MG63 (cell line): ENCODE measurements around the gene SYNGR1. TPM values are rescaled to one million over a fixed set of nuclear protein-coding genes. Genes with fewer than 3 reads are reported as not detected.
"Not testable (repeated sequence)": the region's sequence is repeated elsewhere in the genome, so short reads cannot be mapped to it uniquely, and the experiment has no call there.

Experiments used
- DNase-seq: peaks from one replicate; pipeline ENCODE4 v3.0.0-alpha.2; 2020
- H3K27me3 ChIP-seq: fragments of 250-450 bp; sonication (Bioruptor Pico); 2 replicates; pipeline ENCODE4 v1.5.1; 2020; ENCODE audit warnings: mild to moderate bottlenecking, moderate library complexity
- H3K36me3 ChIP-seq: fragments of 250-450 bp; sonication (Bioruptor Pico); 2 replicates; pipeline ENCODE4 v1.5.1; 2020; ENCODE audit warnings: mild to moderate bottlenecking, moderate library complexity
- H3K4me3 ChIP-seq: fragments of 250-450 bp; sonication (Bioruptor Pico); 2 replicates; pipeline ENCODE4 v1.5.1; 2020; ENCODE audit warnings: mild to moderate bottlenecking, moderate library complexity
- H3K9me3 ChIP-seq: fragments of 250-450 bp; sonication (Bioruptor Pico); 2 replicates; pipeline ENCODE4 v1.5.1; 2020; ENCODE audit warnings: mild to moderate bottlenecking, moderate library complexity
- total RNA-seq: library from RNA; depleted of rRNA; stranded (reverse); fragments of >200 nt; shearing (Covaris generic); gene quantifications from 2 replicates; pipeline ENCODE4 v1.2.3, GENCODE V29; 2014; ENCODE audit warnings: low replicate concordance

Gene SYNGR1
- total RNA-seq, 1 experiment from 2014 or later, result 58.3 TPM

DNA sequence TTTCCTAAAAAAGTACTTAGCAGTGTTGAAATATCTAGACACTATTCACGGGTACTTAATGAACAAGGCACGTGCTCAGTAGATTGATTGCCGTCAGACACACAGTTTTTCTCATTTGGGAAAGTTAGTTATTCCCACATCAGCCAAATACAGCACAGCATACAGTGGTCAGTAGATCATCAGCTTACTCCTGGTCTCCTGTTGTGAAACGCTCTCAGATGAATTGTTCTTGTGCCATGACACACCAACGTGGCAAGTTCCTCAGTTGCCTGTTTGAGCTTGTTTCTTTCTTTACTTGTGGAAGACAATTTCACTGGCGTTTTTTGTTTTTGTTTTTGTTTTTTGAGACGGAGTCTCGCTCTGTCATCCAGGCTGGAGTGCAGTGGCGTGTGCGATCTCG, 58.4 kb downstream of the SYNGR1 start:
- no peak for DNase-seq
- Histone ChIP-seq H3K9me3 (no peaks in the 10 kb centered on the region), H3K27me3 (no peaks in the 10 kb centered on the region)

DNA sequence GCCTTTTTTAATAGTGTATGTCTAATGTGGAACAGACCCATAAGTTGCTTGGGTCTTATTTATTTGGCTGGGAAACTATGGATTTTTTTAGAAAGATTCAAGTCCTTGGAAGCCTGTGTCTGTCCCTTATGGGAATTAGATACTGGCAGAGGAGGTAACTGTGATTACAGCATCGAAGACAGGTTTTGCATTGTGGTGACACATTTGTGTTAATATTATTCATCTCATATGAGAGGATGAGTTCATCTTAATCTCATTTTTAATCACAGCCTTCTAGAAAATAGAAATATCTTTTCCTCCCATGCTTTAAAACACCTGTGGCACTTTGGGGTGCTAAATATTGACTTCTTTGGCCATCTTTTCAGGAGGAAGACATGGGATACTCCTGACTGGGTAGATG, 59.0 kb downstream of the SYNGR1 start:
- no peak for DNase-seq
- no peaks in the 10 kb centered on the region; the same call in 1 of the 2 replicates for H3K36me3 ChIP-seq
- no peaks in the 10 kb centered on the region for H3K27me3 ChIP-seq
- no peak overlapping the region for H3K4me3 ChIP-seq
- H3K9me3 ChIP-seq, result no peaks in the 10 kb centered on the region

More for the DNA sequence above, 58.4 kb downstream of the SYNGR1 start:
- Histone ChIP-seq H3K4me3 (no peak overlapping the region), H3K36me3 (no peaks in the 10 kb centered on the region; the same call in 1 of the 2 replicates)

DNA sequence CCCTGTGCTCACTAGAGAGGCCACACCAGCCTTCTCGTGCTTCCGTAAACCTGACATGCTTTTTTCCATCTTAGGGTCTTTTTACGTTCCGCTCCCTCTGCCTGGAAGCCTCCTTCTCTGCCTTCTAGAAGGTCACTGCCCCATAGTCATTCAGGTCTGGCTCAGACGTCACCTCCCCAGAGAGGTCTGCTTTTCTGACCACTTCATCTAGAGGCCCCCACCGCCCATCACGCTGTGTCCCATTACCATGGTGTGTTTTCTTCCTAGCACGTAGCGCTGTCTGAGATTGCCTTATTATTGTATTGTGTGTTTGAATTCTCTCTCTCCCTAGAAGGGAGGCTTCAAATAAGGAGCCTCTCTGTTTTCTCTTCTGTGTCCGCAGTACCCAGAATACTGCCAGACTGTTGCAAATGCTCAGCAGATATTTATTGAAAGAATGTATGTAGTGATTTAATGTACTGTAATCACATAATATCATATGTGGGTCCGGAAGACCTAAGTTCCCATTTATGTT, 59.8 kb downstream of the SYNGR1 start:
- Histone ChIP-seq H3K36me3 (no peaks in the 10 kb centered on the region; the same call in 1 of the 2 replicates), H3K4me3 (no peak overlapping the region), H3K9me3 (no peaks in the 10 kb centered on the region), H3K27me3 (no peaks in the 10 kb centered on the region)
- DNase-seq, result no peak

DNA sequence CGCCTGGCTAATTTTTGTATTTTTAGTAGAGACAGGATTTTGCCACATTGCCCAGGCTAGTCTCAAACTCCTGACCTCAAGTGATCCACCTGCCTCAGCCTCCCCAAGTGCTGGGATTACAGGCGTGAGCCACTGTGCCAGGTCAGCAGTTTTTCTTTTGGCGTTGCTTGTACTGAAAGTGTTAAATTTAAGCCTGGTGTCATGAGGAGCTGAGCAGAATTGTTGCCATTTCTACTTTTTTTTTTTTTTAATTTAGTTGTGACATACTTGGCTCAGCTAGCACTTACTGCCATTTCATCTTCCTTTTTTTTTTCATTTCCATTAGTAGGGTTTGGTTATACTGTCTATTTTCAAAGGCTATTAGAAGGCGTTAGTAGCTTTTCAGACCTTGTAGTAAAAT, 60.5 kb downstream of the SYNGR1 start:
- no peak for DNase-seq
- no peaks in the 10 kb centered on the region for H3K9me3 ChIP-seq
- H3K4me3 ChIP-seq, result no peak overlapping the region
- H3K36me3 ChIP-seq, result no peaks in the 10 kb centered on the region; the same call in 1 of the 2 replicates
- no peaks in the 10 kb centered on the region for H3K27me3 ChIP-seq

GRCh38 chr22:39411828-39412365, 62.1 kb downstream of the SYNGR1 start:
- H3K4me3 ChIP-seq, DNase-seq, H3K27me3 ChIP-seq: not testable (repeated sequence)

DNA sequence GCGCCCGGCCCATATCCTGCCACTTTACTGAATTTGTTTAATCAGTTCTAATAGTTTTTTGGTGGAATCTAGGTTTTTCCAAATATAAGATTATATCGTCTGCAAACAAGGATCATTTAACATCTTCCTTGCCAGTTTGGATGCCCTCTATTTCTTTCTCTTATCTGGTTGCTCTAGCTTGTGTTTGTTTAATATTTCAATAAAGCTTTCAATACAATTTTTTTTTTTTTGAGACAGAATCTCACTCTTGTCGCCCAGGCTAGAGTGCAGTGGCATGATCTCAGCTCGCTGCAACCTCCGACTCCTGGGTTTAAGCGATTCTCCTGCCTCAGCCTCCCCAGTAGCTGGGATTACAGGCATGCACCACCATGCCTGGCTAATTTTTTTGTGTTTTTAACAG, 63.4 kb downstream of the SYNGR1 start:
- not testable (repeated sequence) for H3K4me3 ChIP-seq, H3K9me3 ChIP-seq, H3K27me3 ChIP-seq, DNase-seq
- peaks cover 11% of the 10 kb centered on the region for H3K36me3 ChIP-seq

More at GRCh38 chr22:39411828-39412365, 62.1 kb downstream of the SYNGR1 start:
- not testable (repeated sequence) for H3K9me3 ChIP-seq, H3K36me3 ChIP-seq

DNA sequence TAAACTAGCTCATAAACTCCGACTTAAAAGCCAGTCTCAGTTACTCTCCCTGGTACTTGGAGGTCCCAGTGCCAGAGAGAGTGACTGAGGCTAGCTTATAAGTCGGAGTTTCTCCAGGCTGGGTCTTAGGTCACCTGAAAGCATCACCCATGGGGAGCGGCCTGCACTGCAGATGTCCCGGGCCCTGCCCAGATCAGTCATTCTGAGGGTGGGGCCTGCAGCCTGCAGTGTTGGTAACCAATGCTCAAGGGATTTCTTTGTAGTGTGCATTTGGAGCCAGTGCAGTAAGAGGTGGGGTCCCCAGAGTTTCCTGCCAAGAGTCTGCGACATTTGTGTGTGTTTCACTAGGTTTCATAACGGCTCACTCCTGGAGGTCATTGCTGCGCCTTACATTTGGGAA, 64.6 kb downstream of the SYNGR1 start:
- H3K9me3 ChIP-seq, result no peaks in the 10 kb centered on the region
- H3K4me3 ChIP-seq, result no peak overlapping the region
- no peaks in the 10 kb centered on the region for H3K27me3 ChIP-seq
- DNase-seq, result no peak
- peaks cover 19% of the 10 kb centered on the region for H3K36me3 ChIP-seq

DNA sequence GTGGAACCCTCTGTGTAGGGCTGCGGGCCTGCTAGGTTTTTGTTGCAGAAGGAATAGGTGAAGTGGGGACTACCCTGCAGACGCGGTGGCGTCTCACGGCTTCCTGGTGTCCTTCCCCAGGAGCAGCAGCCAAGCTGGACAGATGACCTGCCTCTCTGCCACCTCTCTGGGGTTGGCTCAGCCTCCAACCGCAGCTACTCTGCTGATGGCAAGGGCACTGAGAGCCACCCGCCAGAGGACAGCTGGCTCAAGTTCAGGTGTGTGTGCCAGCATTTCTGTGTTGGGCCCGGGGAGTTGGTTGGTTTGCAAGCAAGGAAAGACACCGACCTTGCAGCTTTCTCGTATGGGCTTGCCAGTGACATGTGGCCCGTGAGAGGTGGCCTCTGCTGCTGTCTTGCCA, 65.1 kb downstream of the SYNGR1 start:
- H3K27me3 ChIP-seq, result no peaks in the 10 kb centered on the region
- no peaks in the 10 kb centered on the region for H3K9me3 ChIP-seq
- no peak for DNase-seq
- peaks cover 19% of the 10 kb centered on the region for H3K36me3 ChIP-seq
- H3K4me3 ChIP-seq, result no peak overlapping the region

- no peak overlapping the region for H3K4me3 ChIP-seq
- H3K9me3 ChIP-seq, result no peaks in the 10 kb centered on the region
- H3K27me3 ChIP-seq, result no peaks in the 10 kb centered on the region
- no peak for DNase-seq
- peaks cover 19% of the 10 kb centered on the region for H3K36me3 ChIP-seq
These were observed 65.7 kb downstream of the SYNGR1 start for GRCh38 chr22:39415506-39415905.

GRCh38 chr22:39416319-39416718, 66.5 kb downstream of the SYNGR1 start:
- peaks cover 19% of the 10 kb centered on the region for H3K36me3 ChIP-seq
- no peak overlapping the region for H3K4me3 ChIP-seq
- DNase-seq, result no peak
- no peaks in the 10 kb centered on the region for H3K27me3 ChIP-seq
- H3K9me3 ChIP-seq, result no peaks in the 10 kb centered on the region

- Histone ChIP-seq H3K4me3 (no peak overlapping the region), H3K36me3 (peaks cover 19% of the 10 kb centered on the region), H3K27me3 (no peaks in the 10 kb centered on the region), H3K9me3 (no peaks in the 10 kb centered on the region)
- no peak for DNase-seq
These were observed 67.8 kb downstream of the SYNGR1 start for GRCh38 chr22:39417641-39418040.

DNA sequence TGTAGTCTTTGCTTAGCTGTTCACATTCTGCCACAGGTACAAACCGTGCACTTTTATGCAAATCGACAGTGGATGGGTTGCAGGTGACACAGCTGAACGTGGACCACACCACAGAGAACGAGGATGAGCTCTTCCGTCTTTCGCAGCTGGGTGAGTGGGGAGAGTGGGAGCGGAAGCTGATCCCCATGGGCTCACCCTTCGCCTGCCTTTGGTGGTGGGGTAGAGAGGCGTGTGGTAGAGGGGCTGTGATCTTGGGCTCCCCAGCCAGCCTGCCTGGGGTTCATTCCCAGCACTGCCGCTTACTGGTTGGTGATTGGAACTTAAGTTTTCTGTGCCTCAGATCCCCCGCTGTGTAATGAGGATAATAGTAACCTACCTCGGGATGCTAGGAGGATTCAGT, 68.9 kb downstream of the SYNGR1 start:
- Histone ChIP-seq H3K9me3 (no peaks in the 10 kb centered on the region), H3K36me3 (peaks cover 23% of the 10 kb centered on the region), H3K27me3 (no peaks in the 10 kb centered on the region), H3K4me3 (no peak overlapping the region)
- DNase-seq, result no peak

DNA sequence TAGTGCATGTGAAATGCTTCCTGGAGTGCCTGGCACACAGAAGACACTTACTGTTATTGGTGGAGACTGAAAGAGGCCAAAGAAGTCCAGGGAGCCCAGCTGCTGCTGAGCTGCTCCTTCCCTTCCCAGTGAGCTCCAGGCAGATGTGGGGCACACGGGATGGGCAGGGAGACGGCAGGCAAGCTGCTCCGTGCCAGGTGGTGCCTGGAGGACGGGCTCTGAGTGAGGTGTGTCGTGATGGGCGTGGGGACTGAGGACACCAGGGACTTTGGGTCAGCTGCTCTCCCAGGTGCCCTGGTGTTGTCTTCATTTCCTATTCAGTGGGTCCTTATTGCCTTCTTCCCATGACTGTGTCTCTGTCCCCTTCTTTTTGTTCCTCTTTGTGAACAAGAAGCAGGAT, 69.3 kb downstream of the SYNGR1 start:
- Histone ChIP-seq H3K9me3 (no peaks in the 10 kb centered on the region), H3K4me3 (no peak overlapping the region), H3K27me3 (no peaks in the 10 kb centered on the region), H3K36me3 (peaks cover 26% of the 10 kb centered on the region)
- no peak for DNase-seq

DNA sequence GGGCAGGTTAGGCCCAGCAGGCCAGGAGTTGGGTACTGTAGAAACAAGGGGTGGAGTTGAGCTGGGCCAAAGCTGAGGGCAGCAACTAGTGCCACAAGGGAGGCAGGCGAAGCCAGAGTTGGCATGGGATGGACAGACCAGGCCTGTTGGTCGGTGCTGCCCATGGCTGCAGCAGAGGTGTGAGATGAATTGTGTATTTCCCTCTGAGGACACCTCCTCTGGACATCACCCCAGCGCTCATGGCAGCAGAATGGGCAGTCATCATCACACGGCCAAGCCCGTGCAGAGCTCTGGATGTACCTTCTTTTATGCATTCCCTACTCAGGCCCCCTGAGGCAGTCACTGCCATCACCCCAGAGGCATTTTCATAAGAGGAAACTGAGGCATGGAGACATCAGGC, 70.1 kb downstream of the SYNGR1 start:
- peaks cover 30% of the 10 kb centered on the region for H3K36me3 ChIP-seq

GRCh38 chr22:39421691-39422090, 71.9 kb downstream of the SYNGR1 start:
- Histone ChIP-seq H3K9me3 (no peaks in the 10 kb centered on the region), H3K27me3 (no peaks in the 10 kb centered on the region), H3K4me3 (no peak overlapping the region), H3K36me3 (peaks cover 29% of the 10 kb centered on the region)
- DNase-seq, result no peak

More for the DNA sequence above, 70.1 kb downstream of the SYNGR1 start:
- H3K27me3 ChIP-seq, result no peaks in the 10 kb centered on the region
- no peak overlapping the region for H3K4me3 ChIP-seq
- DNase-seq, result no peak
- no peaks in the 10 kb centered on the region for H3K9me3 ChIP-seq

DNA sequence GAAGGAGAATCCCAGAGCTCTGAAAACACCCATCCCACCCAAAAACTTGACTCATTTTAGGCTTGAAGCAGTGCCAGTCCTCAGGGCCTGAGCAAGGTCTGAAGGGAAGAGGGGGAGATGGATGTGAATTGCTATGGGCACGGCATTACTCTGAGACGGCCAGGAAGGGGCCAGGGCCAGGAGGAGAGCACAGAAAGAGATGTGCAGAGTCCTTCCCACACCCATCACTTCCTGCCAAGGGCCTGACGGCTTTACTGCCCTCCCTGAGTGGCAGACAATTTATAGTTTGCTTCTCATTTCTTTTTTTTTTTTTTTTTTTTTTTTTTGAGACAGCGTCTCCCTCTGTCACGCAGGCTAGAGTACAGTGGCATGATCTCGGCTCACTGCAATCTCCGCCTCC, 72.3 kb downstream of the SYNGR1 start:
- no peak for DNase-seq

GRCh38 chr22:39422721-39423120, 72.9 kb downstream of the SYNGR1 start:
- H3K9me3 ChIP-seq, result no peaks in the 10 kb centered on the region
- no peaks in the 10 kb centered on the region for H3K27me3 ChIP-seq
- no peak overlapping the region for H3K4me3 ChIP-seq
- DNase-seq, result no peak
- peaks cover 30% of the 10 kb centered on the region for H3K36me3 ChIP-seq

More for the DNA sequence above, 72.3 kb downstream of the SYNGR1 start:
- Histone ChIP-seq H3K4me3 (no peak overlapping the region), H3K9me3 (no peaks in the 10 kb centered on the region), H3K36me3 (peaks cover 29% of the 10 kb centered on the region), H3K27me3 (no peaks in the 10 kb centered on the region)

GRCh38 chr22:39423976-39424375, 74.2 kb downstream of the SYNGR1 start:
- Histone ChIP-seq H3K27me3 (no peaks in the 10 kb centered on the region), H3K4me3 (no peak overlapping the region), H3K36me3 (peaks cover 28% of the 10 kb centered on the region), H3K9me3 (no peaks in the 10 kb centered on the region)
- DNase-seq, result no peak
